ENCODE measurements around the gene EVC2. TPM values are rescaled to one million over a fixed set of nuclear protein-coding genes. Genes with fewer than 3 reads are reported as not detected.

The EVC2 gene
- total and polyA plus RNA-seq, 2 of the 4 experiments (the other 2 are of a cell fraction): 2.7 to 5.9 TPM

DNA sequence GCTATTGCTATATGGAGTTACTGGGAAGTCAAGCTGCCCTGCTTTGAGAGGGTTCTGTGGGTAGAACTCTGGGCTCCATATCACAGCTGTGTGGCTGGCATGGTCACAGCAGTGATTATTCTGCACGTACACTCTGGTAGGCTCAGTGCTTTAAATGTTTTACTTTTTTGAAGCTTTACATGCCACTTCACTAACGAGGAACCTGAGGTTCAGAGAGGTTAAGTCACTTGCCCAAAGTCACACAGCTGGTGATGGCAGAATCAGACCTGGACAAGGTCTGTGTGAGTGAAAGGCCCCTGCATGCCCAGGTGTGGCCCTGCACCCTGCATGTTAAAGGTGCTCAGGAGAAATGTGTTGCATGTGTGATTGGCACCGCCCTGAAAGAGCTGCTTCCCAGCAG, 27.1 kb upstream of the EVC2 start:
- H4K91ac ChIP-seq (ENCODE audit: insufficient read depth, low read depth, low read length): no peak overlapping the region
- H3K23ac ChIP-seq (ENCODE audit: low read depth, low read length): no peak overlapping the region
- no peak overlapping the region for H2AFZ ChIP-seq (replicated peaks; ENCODE audit: low read length, poor library complexity)
- no peak overlapping the region for H4K8ac ChIP-seq (ENCODE audit: low read depth in 2 of 2, low read length in 2 of 2)
- no peak overlapping the region for H2AK5ac ChIP-seq (ENCODE audit: low read depth, low read length)
- no peak overlapping the region for H4K5ac ChIP-seq (ENCODE audit: low read depth, low read length)
- DNase-seq: no peak
- POLR2A ChIA-PET (ENCODE audit: unreplicated experiment): no interaction called here
- no peak overlapping the region for H2BK15ac ChIP-seq (ENCODE audit: low read depth, low read length)
- H2BK120ac ChIP-seq (ENCODE audit: low read depth, low read length): no peak overlapping the region
- no peak overlapping the region for H3K4me2 ChIP-seq (ENCODE audit: low read depth, low read length)
- H3K79me1 ChIP-seq (ENCODE audit: low read depth in 1 of 2, low read length in 2 of 2): peaks cover 26 to 43% of the 10 kb centered on the region in 2 experiments; a peak in 3 of 4 replicates
- WGBS, 2 experiments (ENCODE audit: extremely low coverage in 2 of 2, insufficient read length in 1 of 2): 100% methylated on average over 1 of the region's 3 CpGs; no CpG with 5 or more reads in 1 of the 2 experiments
- no peaks in the 10 kb centered on the region for H3K4me1 ChIP-seq (ENCODE audit: control insufficient read depth, insufficient read depth, low read length)
- dilution Hi-C loops (cut with HindIII; ENCODE audit: low sequenced_read_pairs, unreplicated experiment): no loop called here
- intact Hi-C loops (cut with micrococcal nuclease): no loop called here
- H3K14ac ChIP-seq (replicated peaks; ENCODE audit: low read depth, low read length): no peak overlapping the region
- in situ Hi-C loops (cut with MboI; ENCODE audit: low sequenced_read_pairs): no loop called here
- no peak overlapping the region for H3K18ac ChIP-seq (ENCODE audit: low read depth, low read length)
- CTCF ChIA-PET: no interaction called here
- no peak overlapping the region for H3K56ac ChIP-seq (ENCODE audit: extremely low read depth, insufficient read depth, low read length)
- TF ChIP-seq, protein P1, sequence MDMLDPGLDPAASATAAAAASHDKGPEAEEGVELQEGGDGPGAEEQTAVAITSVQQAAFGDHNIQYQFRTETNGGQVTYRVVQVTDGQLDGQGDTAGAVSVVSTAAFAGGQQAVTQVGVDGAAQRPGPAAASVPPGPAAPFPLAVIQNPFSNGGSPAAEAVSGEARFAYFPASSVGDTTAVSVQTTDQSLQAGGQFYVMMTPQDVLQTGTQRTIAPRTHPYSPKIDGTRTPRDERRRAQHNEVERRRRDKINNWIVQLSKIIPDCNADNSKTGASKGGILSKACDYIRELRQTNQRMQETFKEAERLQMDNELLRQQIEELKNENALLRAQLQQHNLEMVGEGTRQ (IDR thresholded peaks at IDR 0.05; ENCODE audit: low read depth, low read length): no peak
- TF ChIP-seq MAZ (IDR thresholded peaks at IDR 0.05; ENCODE audit: borderline replicate concordance, low read depth, low read length) (no peak), POLR2A (IDR thresholded peaks at IDR 0.05; ENCODE audit: low read depth, low read length) (no peak), RCOR1 (IDR thresholded peaks at IDR 0.05; ENCODE audit: insufficient replicate concordance, low read length) (no peak), RFX5 (IDR thresholded peaks at IDR 0.05; ENCODE audit: low read depth, low read length) (no peak), MAFK (IDR thresholded peaks at IDR 0.05; ENCODE audit: low read depth, low read length) (no peak), CHD1 (IDR thresholded peaks at IDR 0.05; ENCODE audit: low read depth, low read length) (no peak), NFE2L2 (IDR thresholded peaks at IDR 0.05; ENCODE audit: low read depth, low read length) (no peak), MXI1 (IDR thresholded peaks at IDR 0.05; ENCODE audit: borderline replicate concordance, low read depth, low read length) (no peak), RAD21 (IDR thresholded peaks at IDR 0.05; ENCODE audit: low read length) (no peak), CEBPB (IDR thresholded peaks at IDR 0.05; ENCODE audit: low read depth, low read length) (no peak), BHLHE40 (IDR thresholded peaks at IDR 0.05; ENCODE audit: low read depth, low read length) (no peak), SMC3 (IDR thresholded peaks at IDR 0.05; ENCODE audit: low read depth, low read length) (no peak), FOS (IDR thresholded peaks at IDR 0.05; ENCODE audit: low read depth, low read length) (no peak)
- TF ChIP-seq, protein P2, sequence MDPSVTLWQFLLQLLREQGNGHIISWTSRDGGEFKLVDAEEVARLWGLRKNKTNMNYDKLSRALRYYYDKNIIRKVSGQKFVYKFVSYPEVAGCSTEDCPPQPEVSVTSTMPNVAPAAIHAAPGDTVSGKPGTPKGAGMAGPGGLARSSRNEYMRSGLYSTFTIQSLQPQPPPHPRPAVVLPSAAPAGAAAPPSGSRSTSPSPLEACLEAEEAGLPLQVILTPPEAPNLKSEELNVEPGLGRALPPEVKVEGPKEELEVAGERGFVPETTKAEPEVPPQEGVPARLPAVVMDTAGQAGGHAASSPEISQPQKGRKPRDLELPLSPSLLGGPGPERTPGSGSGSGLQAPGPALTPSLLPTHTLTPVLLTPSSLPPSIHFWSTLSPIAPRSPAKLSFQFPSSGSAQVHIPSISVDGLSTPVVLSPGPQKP (IDR thresholded peaks at IDR 0.05; ENCODE audit: borderline replicate concordance, low read depth, low read length): no peak
- TF ChIP-seq, protein P3, sequence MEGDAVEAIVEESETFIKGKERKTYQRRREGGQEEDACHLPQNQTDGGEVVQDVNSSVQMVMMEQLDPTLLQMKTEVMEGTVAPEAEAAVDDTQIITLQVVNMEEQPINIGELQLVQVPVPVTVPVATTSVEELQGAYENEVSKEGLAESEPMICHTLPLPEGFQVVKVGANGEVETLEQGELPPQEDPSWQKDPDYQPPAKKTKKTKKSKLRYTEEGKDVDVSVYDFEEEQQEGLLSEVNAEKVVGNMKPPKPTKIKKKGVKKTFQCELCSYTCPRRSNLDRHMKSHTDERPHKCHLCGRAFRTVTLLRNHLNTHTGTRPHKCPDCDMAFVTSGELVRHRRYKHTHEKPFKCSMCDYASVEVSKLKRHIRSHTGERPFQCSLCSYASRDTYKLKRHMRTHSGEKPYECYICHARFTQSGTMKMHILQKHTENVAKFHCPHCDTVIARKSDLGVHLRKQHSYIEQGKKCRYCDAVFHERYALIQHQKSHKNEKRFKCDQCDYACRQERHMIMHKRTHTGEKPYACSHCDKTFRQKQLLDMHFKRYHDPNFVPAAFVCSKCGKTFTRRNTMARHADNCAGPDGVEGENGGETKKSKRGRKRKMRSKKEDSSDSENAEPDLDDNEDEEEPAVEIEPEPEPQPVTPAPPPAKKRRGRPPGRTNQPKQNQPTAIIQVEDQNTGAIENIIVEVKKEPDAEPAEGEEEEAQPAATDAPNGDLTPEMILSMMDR (conservative IDR thresholded peaks at IDR 0.05; ENCODE audit: low read depth, low read length): no peak
- no peak overlapping the region for H3K4me3 ChIP-seq (ENCODE audit: insufficient read depth, low read depth, low read length)
- no peak overlapping the region for H2BK20ac ChIP-seq (ENCODE audit: low read depth, low read length)
- H3K27me3 ChIP-seq (ENCODE audit: control insufficient read depth, insufficient read depth, low read length): no peaks in the 10 kb centered on the region
- H3K9me1 ChIP-seq (ENCODE audit: insufficient read depth, low read length): no peaks in the 10 kb centered on the region; the same call in 1 of the 2 replicates
- H3K27ac ChIP-seq (ENCODE audit: insufficient read depth, low read length): no peak overlapping the region
- H2BK5ac ChIP-seq (ENCODE audit: low read depth, low read length, poor library complexity, severe bottlenecking): no peak overlapping the region
- ATAC-seq (ENCODE audit: low read depth): no peak
- no peak overlapping the region for H3K9ac ChIP-seq (ENCODE audit: low read depth, low read length)
- peaks cover 51% of the 10 kb centered on the region for H3K36me3 ChIP-seq (ENCODE audit: control insufficient read depth, insufficient read depth, low read length)
- H3K9me3 ChIP-seq (ENCODE audit: control insufficient read depth, insufficient read depth, low read length): no peaks in the 10 kb centered on the region
- H3K4ac ChIP-seq (ENCODE audit: low read depth, low read length): no peak overlapping the region
- no peak overlapping the region for H2AK9ac ChIP-seq (replicated peaks; ENCODE audit: low read depth, low read length, poor library complexity)
- BruUV-seq (replicated peaks): no TSS peak
- H4K20me1 ChIP-seq (ENCODE audit: insufficient read depth, low read length): peaks cover 3% of the 10 kb centered on the region; the same call in 1 of the 2 replicates

Data from IMR-90 (cell line).